ENCODE data around the gene COPG2. TPM values are rescaled to one million over a fixed set of nuclear protein-coding genes. Genes with fewer than 3 reads are reported as not detected.
A peak's percentile ranks its signal among the peaks of the same experiment; 100 is the strongest.

The COPG2 gene
- polyA plus RNA-seq, 1 donor from 2014 or later = 37.9 TPM

- no peak overlapping the region for H3K4me2 ChIP-seq (ENCODE audit: low read length)
- H3K4me3 ChIP-seq (ENCODE audit: low read length) = no peak overlapping the region
- H3F3A ChIP-seq (ENCODE audit: insufficient read depth, low read length, poor library complexity, severe bottlenecking) = no peaks in the 10 kb centered on the region
- TF ChIP-seq TAF1 (IDR thresholded peaks at IDR 0.05; ENCODE audit: low read depth) (no peak), POLR2AphosphoS5 (IDR thresholded peaks at IDR 0.05) (no peak), EZH2 (IDR thresholded peaks at IDR 0.05; ENCODE audit: borderline replicate concordance, insufficient read depth, low read length, poor library complexity, severe bottlenecking) (no peak), REST (IDR thresholded peaks at IDR 0.05; ENCODE audit: borderline replicate concordance) (no peak), EP300 (conservative IDR thresholded peaks at IDR 0.05; ENCODE audit: poor library complexity, severe bottlenecking) (no peak), RAD21 (conservative IDR thresholded peaks at IDR 0.05) (no peak), SMC3 (conservative IDR thresholded peaks at IDR 0.05; ENCODE audit: poor library complexity) (no peak), MXI1 (conservative IDR thresholded peaks at IDR 0.05; ENCODE audit: poor library complexity, severe bottlenecking) (no peak), CTCF (IDR thresholded peaks at IDR 0.05; ENCODE audit: poor library complexity, severe bottlenecking) (no peak)
- no peaks in the 10 kb centered on the region for H3K36me3 ChIP-seq (ENCODE audit: insufficient read depth, low read length)
- H3K27me3 ChIP-seq (ENCODE audit: insufficient read depth, low read depth, low read length) = no peaks in the 10 kb centered on the region
- H4K20me1 ChIP-seq (ENCODE audit: insufficient read depth) = no peaks in the 10 kb centered on the region
- no peaks in the 10 kb centered on the region for H3K9me2 ChIP-seq (ENCODE audit: insufficient read depth, low read length)
- no peak overlapping the region for H2AFZ ChIP-seq (ENCODE audit: low read depth, low read length)
- no peaks in the 10 kb centered on the region for H3K9me3 ChIP-seq (ENCODE audit: low read length)
- no peak overlapping the region for H3K27ac ChIP-seq (ENCODE audit: low read length)
- H3K79me2 ChIP-seq (replicated peaks; ENCODE audit: insufficient read depth, low read length) = peaks cover 2% of the 10 kb centered on the region
- H3K9ac ChIP-seq (ENCODE audit: low read length) = no peak overlapping the region
These were observed 3.6 kb upstream of the COPG2 start for GRCh38 chr7:130672146-130672545.

GRCh38 chr7:130669085-130669700 is 645 bp upstream of the COPG2 start:
- Histone ChIP-seq H3K27ac (ENCODE audit: low read length) (peak overlapping the region; percentile 70), H4K20me1 (ENCODE audit: insufficient read depth) (no peaks in the 10 kb centered on the region), H2AFZ (ENCODE audit: low read depth, low read length) (peak overlapping the region; percentile 54), H3K36me3 (ENCODE audit: insufficient read depth, low read length) (peaks cover 7% of the 10 kb centered on the region), H3K9me3 (ENCODE audit: low read length) (no peaks in the 10 kb centered on the region), H3F3A (ENCODE audit: insufficient read depth, low read length, poor library complexity, severe bottlenecking) (no peaks in the 10 kb centered on the region), H3K27me3 (ENCODE audit: insufficient read depth, low read depth, low read length) (no peaks in the 10 kb centered on the region), H3K4me3 (ENCODE audit: low read length) (peak overlapping the region; percentile 84), H3K9me2 (ENCODE audit: insufficient read depth, low read length) (no peaks in the 10 kb centered on the region), H3K79me2 (replicated peaks; ENCODE audit: insufficient read depth, low read length) (peaks cover 4% of the 10 kb centered on the region), H3K9ac (ENCODE audit: low read length) (peak overlapping the region; percentile 85), H3K4me2 (ENCODE audit: low read length) (peak overlapping the region; percentile 37)
- TF ChIP-seq REST (IDR thresholded peaks at IDR 0.05; ENCODE audit: borderline replicate concordance) = no peak
- TF ChIP-seq MXI1 (conservative IDR thresholded peaks at IDR 0.05; ENCODE audit: poor library complexity, severe bottlenecking) = no peak
- TF ChIP-seq SMC3 (conservative IDR thresholded peaks at IDR 0.05; ENCODE audit: poor library complexity) = peak; percentile 1
